Fibroblast of the aortic adventitia (primary cell): ENCODE results near the gene TRIL. TPM values are rescaled to one million over a fixed set of nuclear protein-coding genes. Genes with fewer than 3 reads are reported as not detected.

Experiments used
- DNase-seq: peaks from one replicate; pipeline ENCODE4 v3.0.0-alpha.2; 2010; ENCODE audit warnings: low read depth
- H3K4me3 ChIP-seq: 2 replicates; pipeline ENCODE4 v1.5.1; 2011; ENCODE audit warnings: low read depth, mild to moderate bottlenecking, control low read depth, low read length, moderate library complexity
- CTCF ChIP-seq: IDR thresholded peaks from 2 replicates; pipeline ENCODE4 v1.5.1; 2011; ENCODE audit warnings: mild to moderate bottlenecking, low read length, control low read depth, inconsistent platforms; ENCODE audit not compliant: insufficient read depth
- total RNA-seq: library from RNA; depleted of rRNA; stranded (reverse); fragments of >200 nt; gene quantifications from 2 replicates; pipeline ENCODE4 v1.2.3, GENCODE V29; 2012; ENCODE audit warnings: low replicate concordance

The TRIL gene
- total RNA-seq, 1 donor: 0.81 TPM

GRCh38 chr7:28999895-29000716 is 42.0 kb upstream of the TRIL start:
- no peak overlapping the region for H3K4me3 ChIP-seq
- no peak for TF ChIP-seq CTCF
- no peak for DNase-seq

GRCh38 chr7:28999427-28999826 is 41.3 kb upstream of the TRIL start:
- no peak overlapping the region for H3K4me3 ChIP-seq
- TF ChIP-seq CTCF: no peak
- DNase-seq: no peak

- no peak overlapping the region for H3K4me3 ChIP-seq
- no peak for TF ChIP-seq CTCF
- DNase-seq: no peak
Measured at GRCh38 chr7:28998105-28998504, 40.0 kb upstream of the TRIL start.

- no peak overlapping the region for H3K4me3 ChIP-seq
- DNase-seq: no peak
- TF ChIP-seq CTCF: no peak
Measured at GRCh38 chr7:28996836-28997235, 38.7 kb upstream of the TRIL start.

GRCh38 chr7:28993371-28993770 is 35.2 kb upstream of the TRIL start:
- H3K4me3 ChIP-seq: no peak overlapping the region
- no peak for DNase-seq
- no peak for TF ChIP-seq CTCF

- H3K4me3 ChIP-seq: no peak overlapping the region
- DNase-seq: no peak
- no peak for TF ChIP-seq CTCF
Measured at GRCh38 chr7:28992798-28993197, 34.7 kb upstream of the TRIL start.
